ENCODE results near the gene ZNF662.
A peak's percentile ranks its signal among the peaks of the same experiment; 100 is the strongest.

Gene ZNF662

GRCh38 chr3:42960282-42960681 is 54.3 kb downstream of the ZNF662 start:
- TF ChIP-seq, protein P1, sequence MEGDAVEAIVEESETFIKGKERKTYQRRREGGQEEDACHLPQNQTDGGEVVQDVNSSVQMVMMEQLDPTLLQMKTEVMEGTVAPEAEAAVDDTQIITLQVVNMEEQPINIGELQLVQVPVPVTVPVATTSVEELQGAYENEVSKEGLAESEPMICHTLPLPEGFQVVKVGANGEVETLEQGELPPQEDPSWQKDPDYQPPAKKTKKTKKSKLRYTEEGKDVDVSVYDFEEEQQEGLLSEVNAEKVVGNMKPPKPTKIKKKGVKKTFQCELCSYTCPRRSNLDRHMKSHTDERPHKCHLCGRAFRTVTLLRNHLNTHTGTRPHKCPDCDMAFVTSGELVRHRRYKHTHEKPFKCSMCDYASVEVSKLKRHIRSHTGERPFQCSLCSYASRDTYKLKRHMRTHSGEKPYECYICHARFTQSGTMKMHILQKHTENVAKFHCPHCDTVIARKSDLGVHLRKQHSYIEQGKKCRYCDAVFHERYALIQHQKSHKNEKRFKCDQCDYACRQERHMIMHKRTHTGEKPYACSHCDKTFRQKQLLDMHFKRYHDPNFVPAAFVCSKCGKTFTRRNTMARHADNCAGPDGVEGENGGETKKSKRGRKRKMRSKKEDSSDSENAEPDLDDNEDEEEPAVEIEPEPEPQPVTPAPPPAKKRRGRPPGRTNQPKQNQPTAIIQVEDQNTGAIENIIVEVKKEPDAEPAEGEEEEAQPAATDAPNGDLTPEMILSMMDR (IDR thresholded peaks at IDR 0.05; ENCODE audit: control insufficient read depth, extremely low read depth, insufficient read depth), result no peak
- H3K4me3 ChIP-seq (ENCODE audit: low read depth, low read length), result no peak overlapping the region
- DNase-seq (ENCODE audit: low read depth), result peak; percentile 58

DNA sequence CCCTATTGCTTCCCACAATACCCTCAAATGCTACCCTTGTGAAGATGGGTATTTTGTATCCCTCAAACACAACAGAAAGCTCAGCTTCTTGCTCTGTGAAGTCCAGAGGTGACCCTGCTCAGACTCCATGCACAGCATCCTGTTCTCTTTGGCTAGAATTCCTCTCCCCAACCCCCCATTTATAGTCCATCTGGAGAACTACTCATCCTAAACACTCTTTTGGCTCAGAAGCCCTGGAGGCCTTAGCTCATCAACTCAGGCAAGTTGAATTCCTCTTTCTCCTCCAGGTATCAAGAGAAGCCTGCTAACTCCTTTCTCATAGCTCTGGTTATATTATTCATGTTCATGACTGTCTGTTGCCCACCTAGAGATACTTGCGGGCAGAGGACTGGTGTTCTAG is 54.8 kb downstream of the ZNF662 start:
- TF ChIP-seq, protein P1 (IDR thresholded peaks at IDR 0.05; ENCODE audit: control insufficient read depth, extremely low read depth, insufficient read depth), result no peak
- no peak for DNase-seq (ENCODE audit: low read depth)
- no peak overlapping the region for H3K4me3 ChIP-seq (ENCODE audit: low read depth, low read length)

DNA sequence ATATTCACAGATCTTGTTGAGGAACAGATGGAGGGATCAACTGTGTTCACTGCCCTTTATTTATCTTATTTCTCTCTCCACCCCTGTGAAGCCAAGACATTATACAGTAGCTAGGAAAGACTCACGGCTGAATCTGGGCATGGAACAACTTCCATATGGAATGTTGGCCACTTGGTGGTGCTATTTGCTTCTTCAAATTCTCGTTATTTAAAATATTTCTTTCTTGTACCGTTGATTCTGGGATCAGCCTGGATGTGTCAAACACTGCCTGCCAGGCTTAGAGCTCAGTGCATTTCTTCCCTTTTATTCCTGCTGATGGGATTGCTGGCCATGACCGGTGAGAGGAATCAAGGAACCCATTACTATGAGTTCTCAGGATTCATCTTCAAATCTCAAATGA is 55.7 kb downstream of the ZNF662 start:
- TF ChIP-seq, protein P1 (IDR thresholded peaks at IDR 0.05; ENCODE audit: control insufficient read depth, extremely low read depth, insufficient read depth), result peak; percentile 66
- peak; percentile 28 for DNase-seq (ENCODE audit: low read depth)
- no peak overlapping the region for H3K4me3 ChIP-seq (ENCODE audit: low read depth, low read length)

GRCh38 chr3:42963269-42963668 is 57.3 kb downstream of the ZNF662 start:
- H3K4me3 ChIP-seq (ENCODE audit: low read depth, low read length), result no peak overlapping the region
- DNase-seq (ENCODE audit: low read depth), result no peak
- TF ChIP-seq, protein P1 (IDR thresholded peaks at IDR 0.05; ENCODE audit: control insufficient read depth, extremely low read depth, insufficient read depth), result no peak

GRCh38 chr3:42964266-42964665 is 58.3 kb downstream of the ZNF662 start:
- no peak overlapping the region for H3K4me3 ChIP-seq (ENCODE audit: low read depth, low read length)
- no peak for DNase-seq (ENCODE audit: low read depth)
- TF ChIP-seq, protein P1 (IDR thresholded peaks at IDR 0.05; ENCODE audit: control insufficient read depth, extremely low read depth, insufficient read depth), result no peak
